ENCODE measurements around the gene KLF4. TPM values are rescaled to one million over a fixed set of nuclear protein-coding genes. Genes with fewer than 3 reads are reported as not detected.
A peak's percentile ranks its signal among the peaks of the same experiment; 100 is the strongest.

KLF4 gene
- polyA plus RNA-seq, 1 donor from 2014 or later = 0.92 TPM

DNA sequence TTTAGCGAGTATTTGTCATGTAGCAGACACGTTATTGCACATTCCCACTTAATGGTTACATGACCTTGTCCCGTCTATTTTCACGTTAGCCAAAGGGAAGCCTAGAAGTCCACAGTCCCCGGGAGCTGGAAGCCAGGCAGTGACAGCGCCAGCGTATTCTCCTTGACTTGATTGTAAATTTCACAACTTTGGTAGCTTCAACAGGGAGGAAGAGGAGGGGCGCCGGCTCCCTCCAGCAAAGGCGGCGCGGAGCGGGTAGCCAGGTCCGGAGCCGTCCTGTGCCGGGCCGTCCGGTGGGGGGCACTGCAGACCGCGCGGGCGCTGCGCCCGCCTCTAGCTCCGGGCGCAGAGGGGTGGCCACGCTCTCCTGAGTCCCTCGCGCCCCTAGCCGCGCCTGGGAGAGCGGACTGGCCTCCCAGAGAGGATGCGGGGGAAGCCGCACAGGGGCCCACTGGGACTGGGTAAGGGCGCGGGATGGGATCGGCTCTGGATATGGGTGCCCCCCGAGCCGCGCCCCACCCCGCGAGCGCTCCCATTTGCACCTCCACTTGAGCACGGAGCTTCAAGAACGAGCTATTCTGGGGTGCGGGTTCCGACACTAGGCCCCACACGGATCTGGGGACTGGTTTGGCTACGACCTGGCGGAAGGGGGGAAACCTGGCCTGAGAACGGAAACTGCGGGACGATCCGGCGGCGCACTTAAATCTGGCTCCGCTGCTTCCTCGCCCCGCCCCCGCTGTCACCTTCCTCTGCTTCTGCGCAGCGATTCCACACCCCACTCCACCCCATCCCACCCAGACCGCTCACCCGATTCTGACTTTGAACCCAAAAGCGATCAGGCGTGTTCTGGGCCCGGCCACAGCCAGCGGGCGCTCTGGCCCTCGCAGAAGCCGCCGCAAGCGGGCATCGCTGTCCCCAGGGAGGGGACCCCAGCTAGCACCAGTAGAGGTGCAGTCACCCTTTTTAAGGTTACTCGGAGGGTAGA lies 23.8 kb downstream of the KLF4 start:
- H3F3A ChIP-seq (ENCODE audit: insufficient read depth, low read length, poor library complexity, severe bottlenecking) = no peaks in the 10 kb centered on the region
- H4K20me1 ChIP-seq (ENCODE audit: insufficient read depth) = no peaks in the 10 kb centered on the region
- H2AFZ ChIP-seq (ENCODE audit: low read depth, low read length) = peak overlapping the region; percentile 51
- H3K9me2 ChIP-seq (ENCODE audit: insufficient read depth, low read length) = no peaks in the 10 kb centered on the region
- H3K9ac ChIP-seq (ENCODE audit: low read length) = peak overlapping the region; percentile 26
- no peaks in the 10 kb centered on the region for H3K36me3 ChIP-seq (ENCODE audit: insufficient read depth, low read length)
- H3K4me3 ChIP-seq (ENCODE audit: low read length) = peak overlapping the region; percentile 69
- H3K9me3 ChIP-seq (ENCODE audit: low read length) = no peaks in the 10 kb centered on the region
- H3K27me3 ChIP-seq (ENCODE audit: insufficient read depth, low read depth, low read length) = peaks cover 28% of the 10 kb centered on the region
- no peaks in the 10 kb centered on the region for H3K79me2 ChIP-seq (replicated peaks; ENCODE audit: insufficient read depth, low read length)
- peak overlapping the region; percentile 62 for H3K4me2 ChIP-seq (ENCODE audit: low read length)
- TF ChIP-seq SMC3 (conservative IDR thresholded peaks at IDR 0.05; ENCODE audit: poor library complexity) = peak; percentile 67
- TF ChIP-seq, protein P1, sequence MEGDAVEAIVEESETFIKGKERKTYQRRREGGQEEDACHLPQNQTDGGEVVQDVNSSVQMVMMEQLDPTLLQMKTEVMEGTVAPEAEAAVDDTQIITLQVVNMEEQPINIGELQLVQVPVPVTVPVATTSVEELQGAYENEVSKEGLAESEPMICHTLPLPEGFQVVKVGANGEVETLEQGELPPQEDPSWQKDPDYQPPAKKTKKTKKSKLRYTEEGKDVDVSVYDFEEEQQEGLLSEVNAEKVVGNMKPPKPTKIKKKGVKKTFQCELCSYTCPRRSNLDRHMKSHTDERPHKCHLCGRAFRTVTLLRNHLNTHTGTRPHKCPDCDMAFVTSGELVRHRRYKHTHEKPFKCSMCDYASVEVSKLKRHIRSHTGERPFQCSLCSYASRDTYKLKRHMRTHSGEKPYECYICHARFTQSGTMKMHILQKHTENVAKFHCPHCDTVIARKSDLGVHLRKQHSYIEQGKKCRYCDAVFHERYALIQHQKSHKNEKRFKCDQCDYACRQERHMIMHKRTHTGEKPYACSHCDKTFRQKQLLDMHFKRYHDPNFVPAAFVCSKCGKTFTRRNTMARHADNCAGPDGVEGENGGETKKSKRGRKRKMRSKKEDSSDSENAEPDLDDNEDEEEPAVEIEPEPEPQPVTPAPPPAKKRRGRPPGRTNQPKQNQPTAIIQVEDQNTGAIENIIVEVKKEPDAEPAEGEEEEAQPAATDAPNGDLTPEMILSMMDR (IDR thresholded peaks at IDR 0.05; ENCODE audit: poor library complexity, severe bottlenecking) = peak; percentile 74
- TF ChIP-seq RAD21 (conservative IDR thresholded peaks at IDR 0.05) = peak; percentile 77
- no peak for TF ChIP-seq EZH2 (IDR thresholded peaks at IDR 0.05; ENCODE audit: borderline replicate concordance, insufficient read depth, low read length, poor library complexity, severe bottlenecking)
- TF ChIP-seq TAF1 (IDR thresholded peaks at IDR 0.05; ENCODE audit: low read depth) = no peak
- no peak for TF ChIP-seq POLR2AphosphoS5 (IDR thresholded peaks at IDR 0.05)
- no peak for TF ChIP-seq EP300 (conservative IDR thresholded peaks at IDR 0.05; ENCODE audit: poor library complexity, severe bottlenecking)
- no peak for TF ChIP-seq REST (IDR thresholded peaks at IDR 0.05; ENCODE audit: borderline replicate concordance)
- TF ChIP-seq MXI1 (conservative IDR thresholded peaks at IDR 0.05; ENCODE audit: poor library complexity, severe bottlenecking) = peak; percentile 17
- H3K27ac ChIP-seq (ENCODE audit: low read length) = no peak overlapping the region

DNA sequence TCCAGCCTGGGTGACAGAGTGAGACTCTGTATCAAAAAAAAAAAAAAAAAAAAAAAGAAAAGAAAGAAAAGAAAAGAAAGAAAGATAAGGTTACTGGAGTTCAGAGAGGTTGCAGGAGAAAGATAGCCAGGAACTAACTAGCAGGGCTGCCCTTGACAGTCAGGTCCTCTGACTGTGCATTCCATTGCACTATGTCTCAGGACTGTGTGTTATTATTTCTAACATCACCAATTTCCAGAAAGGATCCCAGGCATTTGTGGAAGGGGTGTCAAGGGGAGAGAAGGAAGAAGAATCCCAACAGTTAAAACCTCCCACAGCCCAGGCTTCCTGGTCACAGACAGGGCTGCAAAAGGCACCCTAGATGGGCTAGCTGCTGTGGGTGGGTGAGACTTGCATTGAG lies 25.1 kb downstream of the KLF4 start:
- H3F3A ChIP-seq (ENCODE audit: insufficient read depth, low read length, poor library complexity, severe bottlenecking) = no peaks in the 10 kb centered on the region
- no peak overlapping the region for H3K4me2 ChIP-seq (ENCODE audit: low read length)
- H3K36me3 ChIP-seq (ENCODE audit: insufficient read depth, low read length) = no peaks in the 10 kb centered on the region
- no peaks in the 10 kb centered on the region for H3K9me3 ChIP-seq (ENCODE audit: low read length)
- H3K9ac ChIP-seq (ENCODE audit: low read length) = no peak overlapping the region
- TF ChIP-seq REST (IDR thresholded peaks at IDR 0.05; ENCODE audit: borderline replicate concordance) (no peak), EP300 (conservative IDR thresholded peaks at IDR 0.05; ENCODE audit: poor library complexity, severe bottlenecking) (no peak), EZH2 (IDR thresholded peaks at IDR 0.05; ENCODE audit: borderline replicate concordance, insufficient read depth, low read length, poor library complexity, severe bottlenecking) (no peak), SMC3 (conservative IDR thresholded peaks at IDR 0.05; ENCODE audit: poor library complexity) (no peak), POLR2AphosphoS5 (IDR thresholded peaks at IDR 0.05) (no peak), TAF1 (IDR thresholded peaks at IDR 0.05; ENCODE audit: low read depth) (no peak), MXI1 (conservative IDR thresholded peaks at IDR 0.05; ENCODE audit: poor library complexity, severe bottlenecking) (no peak), RAD21 (conservative IDR thresholded peaks at IDR 0.05) (no peak)
- TF ChIP-seq, protein P1 (IDR thresholded peaks at IDR 0.05; ENCODE audit: poor library complexity, severe bottlenecking) = no peak
- H2AFZ ChIP-seq (ENCODE audit: low read depth, low read length) = no peak overlapping the region
- H3K27ac ChIP-seq (ENCODE audit: low read length) = no peak overlapping the region
- H3K27me3 ChIP-seq (ENCODE audit: insufficient read depth, low read depth, low read length) = peaks cover 28% of the 10 kb centered on the region
- H3K9me2 ChIP-seq (ENCODE audit: insufficient read depth, low read length) = no peaks in the 10 kb centered on the region
- H3K4me3 ChIP-seq (ENCODE audit: low read length) = no peak overlapping the region
- H3K79me2 ChIP-seq (replicated peaks; ENCODE audit: insufficient read depth, low read length) = no peaks in the 10 kb centered on the region
- no peaks in the 10 kb centered on the region for H4K20me1 ChIP-seq (ENCODE audit: insufficient read depth)
